Umbilical cord (tissue), 2 donors: ENCODE results near the gene RC3H2. TPM values are rescaled to one million over a fixed set of nuclear protein-coding genes. Genes with fewer than 3 reads are reported as not detected.
"Not testable (repeated sequence)": the region's sequence is repeated elsewhere in the genome, so short reads cannot be mapped to it uniquely, and the experiment has no call there.

ENCODE experiments used
- DNase-seq: peaks from one replicate; pipeline ENCODE4 v3.0.0-alpha.2; 2015; ENCODE audit warnings: low spot score
- total RNA-seq: library from RNA; depleted of rRNA; stranded (reverse); fragments of >200 nt; gene quantifications from one replicate; pipeline ENCODE4 v1.2.3, GENCODE V29; 2014; ENCODE audit warnings: low replicate concordance; ENCODE audit not compliant: insufficient read depth

RC3H2 gene
- total RNA-seq, 1 donor from 2014 or later, result 44.1 TPM

- DNase-seq, result no peak
Measured at GRCh38 chr9:122844137-122844536, 61.0 kb downstream of the RC3H2 start.

DNA sequence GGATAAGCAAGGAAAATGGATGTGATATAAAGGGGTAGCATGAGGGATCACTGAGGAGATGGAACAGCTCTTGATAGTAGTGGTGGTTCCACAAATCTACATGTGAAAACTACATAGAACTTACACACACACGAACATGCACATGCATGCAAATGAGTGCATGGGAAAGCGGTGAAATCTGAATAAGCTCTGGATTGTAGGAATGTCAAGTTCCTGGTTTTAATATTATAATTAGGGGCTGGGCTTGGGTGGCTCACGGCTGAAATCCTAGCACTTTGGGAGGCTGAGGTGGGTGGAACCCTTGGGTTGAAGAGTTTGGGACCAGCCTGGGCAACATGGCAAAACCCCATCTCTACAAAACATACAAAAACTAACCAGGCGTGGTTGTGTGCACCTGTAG lies 63.7 kb downstream of the RC3H2 start:
- no peak for DNase-seq

DNA sequence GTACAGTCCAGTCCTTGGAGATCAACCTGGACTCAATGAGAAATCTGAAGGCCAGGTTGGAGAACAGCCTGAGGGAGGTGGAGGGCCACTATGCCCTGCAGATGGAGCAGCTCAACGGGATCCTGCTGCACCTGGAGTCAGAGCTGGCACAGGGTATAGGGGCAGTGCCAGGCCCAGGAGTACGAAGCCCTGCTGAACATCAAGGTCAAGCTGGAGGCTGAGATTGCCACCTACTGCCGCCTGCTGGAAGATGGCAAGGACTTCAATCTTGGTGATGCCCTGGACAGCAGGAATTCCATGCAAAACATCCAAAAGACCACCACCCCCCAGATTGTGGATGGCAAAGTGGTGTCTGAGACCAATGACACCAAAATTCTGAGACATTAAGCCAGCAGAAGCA lies 66.7 kb downstream of the RC3H2 start:
- DNase-seq, result not testable (repeated sequence)

- no peak for DNase-seq
Measured at GRCh38 chr9:122837266-122837850, 67.8 kb downstream of the RC3H2 start.

DNA sequence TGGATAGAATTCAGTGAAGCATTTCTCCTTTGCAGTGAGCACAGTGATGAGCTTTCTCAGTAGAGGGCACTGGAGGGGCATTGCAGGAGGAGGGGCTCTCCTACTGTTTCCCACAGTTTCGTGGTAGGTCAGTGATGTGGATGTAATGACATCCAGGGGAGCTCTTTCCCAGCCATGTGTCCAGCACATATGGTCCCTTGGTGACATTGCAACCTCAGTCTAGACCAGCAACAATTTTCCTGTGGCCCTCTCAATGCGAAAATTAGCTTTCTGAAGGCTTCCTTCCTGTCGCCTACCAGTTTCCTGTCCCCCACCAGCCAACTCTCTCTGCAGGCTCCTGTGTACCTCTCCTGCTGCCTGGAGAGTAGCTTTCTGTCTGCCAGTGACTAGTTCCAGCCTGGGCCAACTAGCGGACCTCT lies 69.8 kb downstream of the RC3H2 start:
- DNase-seq, result no peak

DNA sequence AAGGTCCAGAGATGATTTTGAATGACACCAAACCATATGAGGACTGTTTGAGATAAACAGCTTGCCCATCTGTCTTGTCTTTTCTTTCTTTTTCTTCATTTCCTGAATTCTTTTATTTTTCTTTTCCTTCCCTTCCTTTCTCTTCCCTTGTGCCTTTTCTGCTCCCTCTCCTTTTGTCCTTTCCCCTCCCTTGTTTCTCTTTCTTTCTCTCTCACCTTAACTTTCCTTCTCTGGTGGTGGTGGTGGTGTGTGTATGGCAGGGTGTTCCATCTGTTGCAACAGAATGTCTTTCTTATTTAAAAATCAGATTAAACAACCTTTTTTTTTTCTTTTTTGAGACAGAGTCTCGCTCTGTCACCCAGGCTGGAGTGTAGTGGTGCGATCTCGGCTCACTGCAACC lies 73.0 kb downstream of the RC3H2 start:
- DNase-seq, result no peak

GRCh38 chr9:122828965-122829284 lies 76.2 kb downstream of the RC3H2 start:
- DNase-seq, result not testable (repeated sequence)

DNA sequence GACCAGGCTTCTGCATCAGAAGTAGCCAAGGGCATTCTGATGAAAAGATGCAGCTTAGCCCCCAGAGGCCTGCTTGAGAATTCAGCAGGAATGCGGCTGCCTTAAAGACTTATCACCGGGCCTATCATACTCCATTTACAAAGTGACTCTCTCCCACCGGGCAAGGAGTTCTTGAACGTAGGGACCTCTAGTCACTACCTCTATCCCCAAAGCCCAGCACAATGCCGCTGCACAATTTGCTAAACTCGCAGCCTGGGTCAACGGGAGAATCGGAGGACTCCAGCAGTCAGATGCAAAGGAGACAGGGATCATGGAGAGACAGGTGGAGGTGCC lies 77.4 kb downstream of the RC3H2 start:
- no peak for DNase-seq

DNA sequence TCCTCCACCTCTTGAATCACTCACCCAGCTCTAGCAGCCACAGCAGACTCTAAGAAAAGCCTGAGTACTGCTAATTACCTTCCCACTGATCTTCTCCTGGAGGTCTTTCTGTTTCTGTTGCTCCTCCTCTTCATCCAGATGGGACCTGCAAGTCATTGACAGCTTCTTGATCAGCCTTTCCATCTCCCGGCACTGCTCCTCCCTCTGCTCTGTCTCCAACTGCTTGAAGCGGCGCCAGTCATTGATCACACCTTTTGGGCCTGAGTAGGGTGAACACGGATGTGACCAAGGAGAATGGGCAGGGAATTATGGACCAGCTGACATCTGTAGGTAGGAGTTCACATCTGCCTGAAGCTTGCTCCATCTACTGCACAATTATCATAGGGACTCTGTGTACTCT lies 82.2 kb downstream of the RC3H2 start:
- no peak for DNase-seq

GRCh38 chr9:122822056-122822455 lies 83.1 kb downstream of the RC3H2 start:
- DNase-seq, result no peak

DNA sequence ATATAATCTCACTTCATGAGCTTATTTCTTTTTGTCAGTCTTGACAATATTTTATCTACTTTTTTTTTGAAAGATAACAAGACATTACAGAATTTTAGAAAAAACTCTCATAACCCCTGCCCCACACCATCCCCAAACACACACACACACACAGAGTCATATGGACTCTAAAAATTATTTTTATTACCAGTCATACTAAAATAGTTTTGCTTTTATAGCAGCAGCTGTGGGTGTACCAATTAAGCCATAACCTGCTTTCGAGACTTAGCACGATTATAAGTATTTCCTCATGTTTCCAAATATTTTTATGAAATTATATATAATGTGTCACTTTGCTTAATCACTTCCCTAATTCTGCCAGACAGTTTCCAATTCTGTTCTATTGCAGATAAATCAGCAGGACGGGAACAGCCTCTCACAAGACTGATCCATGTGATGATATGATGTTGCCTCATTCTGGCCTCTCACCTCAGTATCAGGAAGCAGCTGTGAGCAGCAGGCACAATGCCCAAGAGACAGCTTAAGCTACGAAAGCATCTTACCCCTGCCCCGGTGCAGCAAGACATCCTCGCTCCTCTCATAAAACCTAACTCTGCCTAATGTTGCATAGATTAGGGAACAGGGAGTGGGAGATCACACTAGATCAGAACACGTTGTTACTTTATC lies 83.7 kb downstream of the RC3H2 start:
- DNase-seq, result peak; percentile 43

- DNase-seq, result no peak
Measured at GRCh38 chr9:122820490-122820845, 84.7 kb downstream of the RC3H2 start.

DNA sequence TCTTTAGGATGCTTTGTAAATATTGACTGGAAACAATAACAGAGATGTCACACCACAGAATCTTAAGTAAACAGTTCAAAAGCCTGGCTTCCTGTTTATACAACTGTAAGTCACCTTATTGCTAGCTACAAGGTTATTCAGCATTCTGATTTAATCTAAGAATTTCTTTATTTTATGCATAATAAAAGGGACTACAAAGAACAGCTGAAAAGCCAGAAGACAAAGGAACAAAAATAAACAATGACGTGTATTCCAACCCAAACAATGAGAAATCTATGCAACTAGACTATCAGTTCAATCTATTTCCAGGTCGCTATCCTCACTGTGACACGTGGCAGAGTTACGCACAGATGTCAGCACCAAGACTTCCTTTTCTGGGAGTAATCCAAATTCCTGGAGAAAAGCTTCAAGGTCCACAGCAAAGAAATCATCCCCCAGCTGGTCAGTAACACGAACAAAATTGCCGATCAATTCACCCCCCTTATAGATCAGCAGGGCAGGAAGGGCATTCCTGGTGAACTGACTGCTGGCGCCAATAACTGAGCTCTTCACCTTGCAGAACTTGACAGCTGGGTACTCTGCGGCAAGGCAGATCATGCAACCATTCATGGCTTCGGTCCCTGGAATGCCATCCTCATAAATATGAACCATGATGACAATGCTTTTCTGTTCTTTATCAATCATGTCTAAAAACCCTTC lies 85.2 kb downstream of the RC3H2 start:
- DNase-seq, result no peak

DNA sequence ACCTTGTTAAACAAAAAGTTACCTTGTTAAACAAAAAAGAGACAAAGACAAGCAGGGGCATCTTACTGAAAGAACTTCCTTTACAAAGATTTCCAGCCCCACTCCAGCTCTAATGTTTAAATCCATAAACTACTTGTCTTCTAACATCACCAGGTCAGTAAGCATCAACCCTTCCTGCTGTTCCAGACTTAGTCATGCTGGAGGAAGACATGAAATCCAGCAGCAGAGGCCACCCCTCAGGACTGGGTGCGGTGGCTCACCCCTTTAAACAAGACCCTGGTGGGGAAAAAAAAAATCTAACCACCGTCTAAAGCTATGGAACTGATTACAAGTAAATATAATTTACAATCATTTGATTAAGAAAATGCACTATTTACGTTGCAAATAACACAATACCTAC lies 85.8 kb downstream of the RC3H2 start:
- no peak for DNase-seq

GRCh38 chr9:122816163-122816867 lies 88.8 kb downstream of the RC3H2 start:
- DNase-seq, result peak; percentile 57

GRCh38 chr9:122815544-122815943 lies 89.6 kb downstream of the RC3H2 start:
- DNase-seq, result no peak

DNA sequence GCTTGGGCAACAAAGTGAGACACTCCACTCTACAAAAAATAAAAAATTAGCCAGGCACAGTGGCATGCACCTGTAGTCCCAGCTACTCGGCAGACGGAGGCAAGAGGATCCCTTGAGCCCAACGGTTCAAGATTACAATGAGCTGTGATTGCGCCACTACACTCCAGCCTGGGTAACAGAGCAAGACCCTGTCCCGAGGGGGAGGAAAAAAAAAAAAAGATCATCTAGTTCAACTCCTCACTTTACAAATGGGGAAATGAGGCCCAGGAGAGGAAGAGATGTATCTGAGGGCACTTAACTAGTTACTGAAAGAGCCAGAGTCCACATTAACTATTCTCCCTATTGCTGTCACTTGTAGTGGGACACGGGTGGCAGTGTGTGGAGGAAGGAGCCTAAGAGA lies 90.6 kb downstream of the RC3H2 start:
- no peak for DNase-seq

DNA sequence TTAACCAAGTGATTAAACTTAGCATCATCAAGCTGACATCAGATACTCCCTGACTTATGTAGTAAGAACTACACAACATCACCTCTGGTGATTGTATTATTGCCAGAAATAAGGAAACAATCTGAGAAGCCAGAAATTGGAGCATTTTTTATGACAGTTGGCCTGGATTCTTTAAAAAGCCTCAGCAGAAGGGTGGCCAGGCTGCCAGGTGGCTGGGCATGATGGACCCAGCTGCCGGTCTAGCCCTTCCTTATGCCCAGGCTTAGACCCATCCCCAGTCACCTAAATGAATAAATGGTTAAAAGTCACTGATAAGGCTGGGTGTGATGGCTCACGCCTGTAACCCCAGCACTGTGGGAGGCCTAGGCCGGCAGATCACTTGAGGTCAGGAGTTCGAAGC lies 92.4 kb downstream of the RC3H2 start:
- no peak for DNase-seq

DNA sequence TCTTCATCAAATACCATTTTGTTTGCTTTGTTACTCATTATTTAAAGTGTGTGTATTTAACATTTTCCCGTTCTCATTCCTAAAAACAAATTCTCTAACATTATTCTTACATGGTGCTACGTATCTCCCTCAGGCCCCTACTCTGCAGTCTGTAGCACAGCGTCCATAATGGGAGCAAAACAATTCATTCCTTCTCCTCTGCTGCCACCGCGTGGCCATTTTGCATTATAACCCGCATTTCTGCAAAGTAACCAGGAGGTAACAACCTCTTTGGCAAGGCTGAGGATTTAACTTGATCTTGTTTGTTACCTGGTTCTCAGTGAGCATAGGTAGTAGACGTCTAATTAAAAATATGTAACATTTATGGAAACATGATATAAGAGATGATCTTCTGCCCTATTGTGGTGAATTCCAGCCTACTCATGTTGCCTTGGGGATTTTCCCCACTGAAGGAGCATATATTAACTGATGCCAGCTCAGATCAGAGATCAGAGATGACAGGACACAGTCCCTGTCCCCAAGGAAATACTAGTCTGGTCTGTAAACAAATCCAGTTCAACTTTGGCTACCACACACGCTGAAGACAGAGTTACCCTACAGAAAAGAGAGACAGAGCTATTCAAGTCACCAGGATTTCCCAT lies 94.7 kb downstream of the RC3H2 start:
- peak; percentile 82 for DNase-seq

DNA sequence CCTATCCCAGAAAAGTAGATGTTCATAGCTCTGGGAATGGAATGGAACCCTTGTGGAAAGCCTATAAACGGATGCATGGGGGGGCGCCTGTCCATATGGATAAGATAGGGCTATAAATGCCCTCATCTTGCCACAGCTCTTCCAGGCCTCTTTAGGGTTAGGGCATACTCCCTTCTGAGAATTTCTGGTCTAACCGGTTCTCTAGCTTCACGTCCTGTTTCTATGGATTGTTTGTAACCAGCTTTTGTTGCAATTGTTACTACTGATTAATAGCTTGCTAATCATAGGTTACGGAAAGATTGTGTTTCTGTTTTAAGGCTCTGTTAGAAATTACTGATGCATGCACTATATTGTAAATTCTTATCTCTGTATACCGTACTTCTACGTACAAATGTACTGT lies 95.9 kb downstream of the RC3H2 start:
- DNase-seq, result not testable (repeated sequence)

- no peak for DNase-seq
Measured at GRCh38 chr9:122808141-122808540, 97.0 kb downstream of the RC3H2 start.

- DNase-seq, result no peak
Measured at GRCh38 chr9:122807271-122807900, 97.8 kb downstream of the RC3H2 start.
